A549 (cell line): ENCODE measurements around the gene ADAD1. TPM values are rescaled to one million over a fixed set of nuclear protein-coding genes. Genes with fewer than 3 reads are reported as not detected.

Source experiments
- ATAC-seq, 2 experiments: fragments of 200-7000 bp in 1 of 2; fragments of >200 bp in 1 of 2; cut with Nextera tagmentation in 1 of 2; cut with Tn5 transposase in 1 of 2; 3 replicates each; pipeline versions ENCODE4 v1.8.0 to v1.9.1; 2018 to 2020; ENCODE audit warnings: mild to moderate bottlenecking in 1 of 2, moderate library complexity in 1 of 2
- CTCF ChIA-PET: fragments of 300-600 bp; sonication (Branson Sonifier 250); formaldehyde crosslinking; extraction: SDS; loops from one replicate; lab custom pipeline; 2021; ENCODE audit warnings: antibody characterized with exemption, inconsistent platforms; lab: Yijun Ruan, JAX
- POLR2A ChIA-PET: fragments of 350-600 bp; formaldehyde crosslinking; extraction: SDS; loops from one replicate; lab custom pipeline; 2021; ENCODE audit warnings: antibody characterized with exemption, inconsistent platforms; lab: Yijun Ruan, JAX
- DNase-seq, 2 experiments: peaks; one replicate each; pipeline versions ENCODE4 v3.0.0 to v3.0.0-alpha.2; 2011 to 2016; ENCODE audit warnings: low read depth in 1 of 2, low spot score in 1 of 2
- FAIRE-seq: peaks from 2 replicates; lab custom pipeline; 2011; peaks lifted over from hg19 to GRCh38; lab: Jason Lieb, UNC
- H3K27ac ChIP-seq, 2 experiments: fragments of >200 bp; sonication (Bioruptor Twin); formaldehyde crosslinking; 3 replicates each; pipeline ENCODE4 v1.5.1; 2016 to 2017
- H3K4me1 ChIP-seq: fragments of >200 bp; sonication (Bioruptor Twin); formaldehyde crosslinking; 3 replicates; pipeline ENCODE4 v1.6.1; 2016
- H3K4me2 ChIP-seq: fragments of >200 bp; sonication (Bioruptor Twin); formaldehyde crosslinking; 3 replicates; pipeline ENCODE4 v1.6.1; 2016
- H3K4me3 ChIP-seq: fragments of >200 bp; sonication (Bioruptor Twin); formaldehyde crosslinking; 3 replicates; pipeline ENCODE4 v1.5.1; 2016
- H3K9me3 ChIP-seq: fragments of >200 bp; sonication (Bioruptor Twin); formaldehyde crosslinking; 3 replicates; pipeline ENCODE4 v1.6.1; 2016
- E2F6 ChIP-seq: IDR thresholded peaks from 2 replicates; pipeline ENCODE4 v1.6.1; 2012; ENCODE audit warnings: low read depth, borderline replicate concordance
- EHF ChIP-seq: fragments of 250-450 bp; sonication (Bioruptor Pico); IDR thresholded peaks from 2 replicates; pipeline ENCODE4 v1.5.0; 2020; ENCODE audit warnings: mild to moderate bottlenecking
- EHMT2 ChIP-seq: fragments of 200-600 bp; sonication (generic); IDR thresholded peaks from 2 replicates; pipeline ENCODE4 v1.6.1; 2016; ENCODE audit warnings: antibody characterized with exemption, low read depth, mild to moderate bottlenecking, moderate library complexity
- EP300 ChIP-seq, 2 experiments: fragments of >200 bp; sonication (Bioruptor Twin); formaldehyde crosslinking; IDR thresholded peaks; 2 replicates in 1 of 2; 3 replicates in 1 of 2; pipeline ENCODE4 v1.6.1; 2016 to 2017
- FOXS1 ChIP-seq: fragments of 250-450 bp; sonication (Bioruptor Pico); IDR thresholded peaks from 2 replicates; pipeline ENCODE4 v1.5.0; 2020; ENCODE audit warnings: mild to moderate bottlenecking, moderate library complexity
- HMGXB4 ChIP-seq: fragments of 250-450 bp; sonication (Bioruptor Pico); IDR thresholded peaks from 2 replicates; pipeline ENCODE4 v1.5.0; 2021; ENCODE audit warnings: mild to moderate bottlenecking, moderate library complexity, borderline replicate concordance
- HOXB5 ChIP-seq: fragments of 250-450 bp; sonication (Bioruptor Pico); IDR thresholded peaks from 2 replicates; pipeline ENCODE4 v1.5.0; 2020; ENCODE audit warnings: mild to moderate bottlenecking, moderate library complexity
- NFE2L2 ChIP-seq: fragments of 150-350 bp; conservative IDR thresholded peaks from 2 replicates; pipeline ENCODE4 v1.6.1; 2014; ENCODE audit warnings: low read length
- NR3C1 ChIP-seq: fragments of >200 bp; sonication (Bioruptor Twin); formaldehyde crosslinking; IDR thresholded peaks from 3 replicates; pipeline ENCODE4 v1.6.1; 2017
- PHF8 ChIP-seq: fragments of 200-600 bp; sonication (generic); IDR thresholded peaks from 2 replicates; pipeline ENCODE4 v1.6.1; 2016; ENCODE audit warnings: low read depth, mild to moderate bottlenecking, antibody characterized with exemption, moderate library complexity, borderline replicate concordance
- POLR2A ChIP-seq: IDR thresholded peaks from 2 replicates; pipeline ENCODE4 v1.6.1; 2012; ENCODE audit warnings: mild to moderate bottlenecking, low read length
- POLR2AphosphoS2 ChIP-seq: conservative IDR thresholded peaks from 2 replicates; pipeline ENCODE4 v1.6.1; 2012; ENCODE audit warnings: low read length, improper control_type of control experiment, inconsistent platforms
- RAD21 ChIP-seq, 2 experiments: fragments of >200 bp in 1 of 2; sonication (Bioruptor Twin) in 1 of 2; formaldehyde crosslinking in 1 of 2; IDR thresholded peaks in 1 of 2; conservative IDR thresholded peaks in 1 of 2; 2 replicates in 1 of 2; 3 replicates in 1 of 2; pipeline ENCODE4 v1.6.1; 2012 to 2018; ENCODE audit warnings: inconsistent platforms in 1 of 2
- RARB ChIP-seq: fragments of 250-450 bp; sonication (Bioruptor Pico); IDR thresholded peaks from 2 replicates; pipeline ENCODE4 v1.8.0; 2021; ENCODE audit warnings: mild to moderate bottlenecking, moderate library complexity
- RCOR1 ChIP-seq: fragments of 150-350 bp; IDR thresholded peaks from 2 replicates; pipeline ENCODE4 v1.6.1; 2014; ENCODE audit warnings: antibody characterized with exemption, low read length, low read depth
- RNF2 ChIP-seq: fragments of 200-600 bp; sonication (generic); IDR thresholded peaks from 2 replicates; pipeline ENCODE4 v1.6.1; 2016; ENCODE audit warnings: low read depth, mild to moderate bottlenecking, antibody characterized with exemption, moderate library complexity, borderline replicate concordance
- ZNF302 ChIP-seq: fragments of 250-450 bp; sonication (Bioruptor Pico); IDR thresholded peaks from 2 replicates; pipeline ENCODE4 v1.9.0; 2021; ENCODE audit warnings: inconsistent platforms, mild to moderate bottlenecking, moderate library complexity
- ZSCAN20 ChIP-seq: fragments of 250-450 bp; sonication (Bioruptor Pico); IDR thresholded peaks from 2 replicates; pipeline ENCODE4 v1.8.0; 2022; ENCODE audit warnings: mild to moderate bottlenecking, moderate library complexity
- WGBS: methylation state at CpG from one replicate; pipeline ENCODE4 v1.1.6; 2017; ENCODE audit errors: missing lambda C conversion rate; 5-methylcytosine and 5-hydroxymethylcytosine counted together
- polyA plus RNA-seq, 4 experiments: library from polyadenylated mRNA; depleted of rRNA in 3 of 4; stranded (reverse); fragments of >200 nt; fragmentation: RNase III in 1 of 4; extraction: RNeasy Plus Mini Kit Qiagen cat#74134 plus additional on column Dnase treatment in 1 of 4; gene quantifications; 2 replicates in 3 of 4; 3 replicates in 1 of 4; pipeline ENCODE4 v1.2.3, GENCODE V29; 2011 to 2017
- TF ChIP-seq, protein P1 (sequence below): IDR thresholded peaks from 2 replicates; pipeline ENCODE4 v1.6.1; 2012
- TF ChIP-seq, protein P2 (sequence below): fragments of 200-600 bp; sonication (generic); IDR thresholded peaks from 2 replicates; pipeline ENCODE4 v1.6.1; 2016; ENCODE audit warnings: antibody characterized with exemption, mild to moderate bottlenecking, moderate library complexity

Gene ADAD1
- polyA plus RNA-seq, 2 of the 4 experiments (the other 2 are of a cell fraction), result not detected

DNA sequence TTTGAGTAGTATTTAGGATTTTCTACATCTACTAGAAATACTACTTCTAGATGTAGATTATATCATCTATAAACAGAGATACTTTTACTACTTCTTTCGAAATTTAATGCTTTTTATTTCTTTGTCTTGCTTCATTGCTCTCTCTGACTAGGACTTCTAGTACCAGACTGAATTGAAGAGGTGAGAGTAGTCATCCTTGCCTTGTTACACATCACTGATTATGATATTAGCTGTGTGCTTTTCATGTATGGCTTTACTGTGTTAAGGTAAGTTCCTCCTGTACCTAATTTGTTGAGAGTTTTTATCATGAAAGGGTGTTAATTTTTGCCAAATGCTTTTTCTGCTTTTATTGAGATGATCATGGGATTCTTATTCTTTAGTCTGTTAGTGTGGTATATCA is 97.3 kb downstream of the ADAD1 start:
- no peak overlapping the region for H3K4me2 ChIP-seq
- WGBS, result 10% methylated on average over 1 of the region's 1 CpG

DNA sequence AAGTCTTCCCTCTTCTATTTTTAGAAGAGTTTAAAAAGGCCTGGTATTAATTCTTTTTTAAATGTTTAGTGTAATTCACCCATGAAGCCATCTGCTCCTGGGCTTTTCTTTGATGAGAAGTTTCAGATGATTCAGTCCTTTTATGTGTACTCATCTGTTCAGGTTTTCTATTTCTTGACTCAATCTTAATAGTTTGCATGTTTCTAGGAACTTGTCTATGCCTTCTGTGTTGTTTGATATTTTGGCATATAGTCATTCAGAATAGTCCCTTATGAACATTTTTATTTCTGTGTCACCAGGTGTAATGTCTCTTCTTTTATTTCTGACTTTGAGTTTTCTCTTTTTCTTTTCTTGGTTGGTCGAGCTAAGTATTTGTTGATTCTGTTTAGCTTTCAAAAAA is 97.9 kb downstream of the ADAD1 start:
- TF ChIP-seq POLR2A, result no peak
- no peak for TF ChIP-seq NR3C1
- TF ChIP-seq, protein P1, sequence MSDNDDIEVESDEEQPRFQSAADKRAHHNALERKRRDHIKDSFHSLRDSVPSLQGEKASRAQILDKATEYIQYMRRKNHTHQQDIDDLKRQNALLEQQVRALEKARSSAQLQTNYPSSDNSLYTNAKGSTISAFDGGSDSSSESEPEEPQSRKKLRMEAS, result no peak
- no peak for TF ChIP-seq HMGXB4
- TF ChIP-seq PHF8, result no peak
- TF ChIP-seq ZSCAN20 (CRISPR knock-in tag), result no peak
- no peak for TF ChIP-seq ZNF302 (CRISPR knock-in tag)
- TF ChIP-seq E2F6, result no peak
- no peak for TF ChIP-seq EP300 (IDR thresholded peaks at IDR 0.05)
- TF ChIP-seq EHF (CRISPR knock-in tag), result no peak
- no peak for TF ChIP-seq RARB (CRISPR knock-in tag)
- TF ChIP-seq FOXS1 (CRISPR knock-in tag), result no peak
- no peak for TF ChIP-seq RNF2
- no peak for TF ChIP-seq POLR2AphosphoS2
- TF ChIP-seq NFE2L2, result no peak
- TF ChIP-seq RAD21 (conservative IDR thresholded peaks at IDR 0.05 in 1 of 2, IDR thresholded peaks at IDR 0.05 in 1 of 2), result no peak
- TF ChIP-seq HOXB5 (CRISPR knock-in tag), result no peak
- TF ChIP-seq, protein P2, sequence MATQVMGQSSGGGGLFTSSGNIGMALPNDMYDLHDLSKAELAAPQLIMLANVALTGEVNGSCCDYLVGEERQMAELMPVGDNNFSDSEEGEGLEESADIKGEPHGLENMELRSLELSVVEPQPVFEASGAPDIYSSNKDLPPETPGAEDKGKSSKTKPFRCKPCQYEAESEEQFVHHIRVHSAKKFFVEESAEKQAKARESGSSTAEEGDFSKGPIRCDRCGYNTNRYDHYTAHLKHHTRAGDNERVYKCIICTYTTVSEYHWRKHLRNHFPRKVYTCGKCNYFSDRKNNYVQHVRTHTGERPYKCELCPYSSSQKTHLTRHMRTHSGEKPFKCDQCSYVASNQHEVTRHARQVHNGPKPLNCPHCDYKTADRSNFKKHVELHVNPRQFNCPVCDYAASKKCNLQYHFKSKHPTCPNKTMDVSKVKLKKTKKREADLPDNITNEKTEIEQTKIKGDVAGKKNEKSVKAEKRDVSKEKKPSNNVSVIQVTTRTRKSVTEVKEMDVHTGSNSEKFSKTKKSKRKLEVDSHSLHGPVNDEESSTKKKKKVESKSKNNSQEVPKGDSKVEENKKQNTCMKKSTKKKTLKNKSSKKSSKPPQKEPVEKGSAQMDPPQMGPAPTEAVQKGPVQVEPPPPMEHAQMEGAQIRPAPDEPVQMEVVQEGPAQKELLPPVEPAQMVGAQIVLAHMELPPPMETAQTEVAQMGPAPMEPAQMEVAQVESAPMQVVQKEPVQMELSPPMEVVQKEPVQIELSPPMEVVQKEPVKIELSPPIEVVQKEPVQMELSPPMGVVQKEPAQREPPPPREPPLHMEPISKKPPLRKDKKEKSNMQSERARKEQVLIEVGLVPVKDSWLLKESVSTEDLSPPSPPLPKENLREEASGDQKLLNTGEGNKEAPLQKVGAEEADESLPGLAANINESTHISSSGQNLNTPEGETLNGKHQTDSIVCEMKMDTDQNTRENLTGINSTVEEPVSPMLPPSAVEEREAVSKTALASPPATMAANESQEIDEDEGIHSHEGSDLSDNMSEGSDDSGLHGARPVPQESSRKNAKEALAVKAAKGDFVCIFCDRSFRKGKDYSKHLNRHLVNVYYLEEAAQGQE, result no peak
- no peak for TF ChIP-seq RCOR1
- Histone ChIP-seq H3K27ac (no peak overlapping the region), H3K9me3 (no peaks in the 10 kb centered on the region), H3K4me1 (no peaks in the 10 kb centered on the region), H3K4me3 (no peak overlapping the region), H3K4me2 (no peak overlapping the region)
- 27% methylated on average over 1 of the region's 1 CpG for WGBS
- POLR2A ChIA-PET, result no interaction called here
- DNase-seq (no peak), ATAC-seq (no peak), FAIRE-seq (no peak)
- CTCF ChIA-PET, result no interaction called here

More for the DNA sequence above, 97.3 kb downstream of the ADAD1 start:
- H3K27ac ChIP-seq, result no peak overlapping the region
- POLR2A ChIA-PET, result no interaction called here
- DNase-seq, result no peak
- no peaks in the 10 kb centered on the region for H3K4me1 ChIP-seq
- no peak overlapping the region for H3K4me3 ChIP-seq
- H3K9me3 ChIP-seq, result no peaks in the 10 kb centered on the region
- no peak for ATAC-seq
- CTCF ChIA-PET, result no interaction called here
- FAIRE-seq, result no peak
- no peak for TF ChIP-seq HOXB5 (CRISPR knock-in tag)
- TF ChIP-seq POLR2AphosphoS2, result no peak
- TF ChIP-seq EHF (CRISPR knock-in tag), result no peak
- TF ChIP-seq EHMT2, result no peak

Other genes starting within 250 kb of the ADAD1 start
- 30.4 and 35.6 TPM in 2 replicates for gene BLTP1, start 226.7 kb upstream of the ADAD1 start, polyA plus RNA-seq (2011; rRNA removed)
- gene BLTP1, start 226.7 kb upstream of the ADAD1 start, polyA plus RNA-seq (2017; fragmentation: RNase III; extraction: RNeasy Plus Mini Kit Qiagen cat#74134 plus additional on column Dnase treatment), result 5.8 to 7.3 TPM (median 7.1 TPM) in 3 replicates
- gene IL2, start 77.7 kb downstream of the ADAD1 start, polyA plus RNA-seq (2011; rRNA removed), result not detected in 2 replicates
- not detected in 3 replicates for gene IL2, start 77.7 kb downstream of the ADAD1 start, polyA plus RNA-seq (2017; fragmentation: RNase III; extraction: RNeasy Plus Mini Kit Qiagen cat#74134 plus additional on column Dnase treatment)
- not detected in 2 replicates for gene IL21, start 242.1 kb downstream of the ADAD1 start, polyA plus RNA-seq (2011; rRNA removed)
- gene IL21, start 242.1 kb downstream of the ADAD1 start, polyA plus RNA-seq (2017; fragmentation: RNase III; extraction: RNeasy Plus Mini Kit Qiagen cat#74134 plus additional on column Dnase treatment), result not detected in 3 replicates